Right lobe of liver (tissue), 6 donors: ENCODE measurements around the gene SHISA6. TPM values are rescaled to one million over a fixed set of nuclear protein-coding genes. Genes with fewer than 3 reads are reported as not detected.

Experiments
- ATAC-seq, 4 donors: fragments of 200-7000 bp; cut with Tn5 transposase; one replicate each; pipeline ENCODE4 v1.9.1; 2020; ENCODE audit warnings: mild to moderate bottlenecking in 4 of 4, moderate library complexity in 4 of 4
- DNase-seq, 3 donors: peaks; one replicate each; pipeline ENCODE4 v3.0.0-alpha.2; 2020
- H3K27ac ChIP-seq, 3 donors: fragments of 200-600 bp; one replicate each; pipeline ENCODE4 v1.8.0; 2022
- H3K27me3 ChIP-seq, 2 donors: fragments of 200-600 bp; one replicate each; pipeline ENCODE4 v1.8.0; 2022
- H3K36me3 ChIP-seq, 4 donors: fragments of 200-600 bp; sonication (generic) in 1 of 4; one replicate each; pipeline versions ENCODE4 v1.5.1 to v1.8.0; 2017 to 2022; ENCODE audit warnings: control low read depth in 1 of 4
- H3K4me1 ChIP-seq, 4 donors: fragments of 200-600 bp; sonication (generic) in 1 of 4; one replicate each; pipeline versions ENCODE4 v1.5.1 to v1.8.0; 2017 to 2022; ENCODE audit warnings: control low read depth in 1 of 4
- H3K4me3 ChIP-seq, 3 donors: fragments of 200-600 bp; one replicate each; pipeline ENCODE4 v1.8.0; 2022
- H3K9me3 ChIP-seq, 4 donors: fragments of 200-600 bp; sonication (generic) in 1 of 4; one replicate each; pipeline versions ENCODE4 v1.5.1 to v1.8.0; 2017 to 2022; ENCODE audit warnings: control low read depth in 1 of 4
- POLR2A ChIP-seq: fragments of 450-650 bp; IDR thresholded peaks from one replicate; pipeline ENCODE4 v1.6.1; 2017; ENCODE audit warnings: antibody characterized with exemption, mild to moderate bottlenecking
- WGBS: methylation state at CpG from one replicate; pipeline ENCODE4 v1.1.6; 2018; ENCODE audit warnings: low coverage, low lambda C conversion rate; ENCODE audit not compliant: insufficient coverage; ENCODE audit errors: missing lambda C conversion rate; 5-methylcytosine and 5-hydroxymethylcytosine counted together
- intact Hi-C, 2 donors: fragments of 100-400 bp; cut with DNase I; formaldehyde crosslinking; loops; one replicate each; pipeline versions ENCODE4 v1.11.2 to v1.14.1; 2022
- total RNA-seq, 6 experiments: library from RNA; depleted of rRNA in 2 of 6; stranded (reverse); fragments of >200 nt in 2 of 6; fragmentation: NEBNext Ultra II Directional in 3 of 6; extraction: Animal tissue kit (Norgen Biotek cat#: 25700) in 3 of 6; gene quantifications; one replicate each; pipeline versions ENCODE4 v1.1.0 to v1.2.4, GENCODE V29; 2016 to 2023
- TF ChIP-seq, protein P1 (sequence below), 4 donors: fragments of 200-600 bp in 3 of 4; fragments of 450-650 bp in 1 of 4; IDR thresholded peaks; one replicate each; pipeline versions ENCODE4 v1.5.1 to v1.8.0; 2016 to 2022; ENCODE audit warnings: antibody characterized with exemption in 4 of 4, mild to moderate bottlenecking in 2 of 4
- donor health status: DM: no; HTN: yes; CAD: no.
- donor health status: DM: no; HTN: no; CAD: no.
- donor health status: DM: no; HTN: no; CAD: no.
- donor health status: DM: no; HTN: yes; CAD: no.
- donor health status: DM: no; HTN: yes; CAD: no.

SHISA6 gene
- total RNA-seq, 6 experiments from 2014 or later: not detected

DNA sequence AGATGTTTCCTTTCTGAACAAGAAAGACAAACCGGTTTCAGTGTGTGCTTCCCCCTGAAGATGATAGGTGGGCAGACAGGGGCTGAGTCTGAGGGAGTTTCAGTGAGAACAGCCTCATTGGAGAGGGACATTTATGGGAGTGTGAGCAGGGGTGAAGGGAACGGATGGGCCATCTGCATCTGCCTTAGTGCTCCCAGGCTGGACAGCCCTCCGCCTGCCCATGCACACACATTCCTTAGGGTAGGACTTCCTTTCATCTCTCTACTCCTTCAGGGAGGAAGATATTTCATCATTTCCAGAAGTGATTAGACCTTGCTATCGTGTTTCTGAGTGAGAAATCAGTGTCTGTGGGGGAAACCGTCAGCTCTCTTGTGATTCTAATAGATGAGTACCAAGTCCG, 3.8 kb downstream of the SHISA6 start:
- Histone ChIP-seq H3K36me3 (no peaks in the 10 kb centered on the region), H3K4me1 (no peaks in the 10 kb centered on the region), H3K27ac (no peak overlapping the region), H3K4me3 (no peak overlapping the region), H3K27me3 (peaks cover 0 to 12% of the 10 kb centered on the region in 2 donors), H3K9me3 (no peaks in the 10 kb centered on the region)
- no peak for TF ChIP-seq POLR2A
- TF ChIP-seq, protein P1, sequence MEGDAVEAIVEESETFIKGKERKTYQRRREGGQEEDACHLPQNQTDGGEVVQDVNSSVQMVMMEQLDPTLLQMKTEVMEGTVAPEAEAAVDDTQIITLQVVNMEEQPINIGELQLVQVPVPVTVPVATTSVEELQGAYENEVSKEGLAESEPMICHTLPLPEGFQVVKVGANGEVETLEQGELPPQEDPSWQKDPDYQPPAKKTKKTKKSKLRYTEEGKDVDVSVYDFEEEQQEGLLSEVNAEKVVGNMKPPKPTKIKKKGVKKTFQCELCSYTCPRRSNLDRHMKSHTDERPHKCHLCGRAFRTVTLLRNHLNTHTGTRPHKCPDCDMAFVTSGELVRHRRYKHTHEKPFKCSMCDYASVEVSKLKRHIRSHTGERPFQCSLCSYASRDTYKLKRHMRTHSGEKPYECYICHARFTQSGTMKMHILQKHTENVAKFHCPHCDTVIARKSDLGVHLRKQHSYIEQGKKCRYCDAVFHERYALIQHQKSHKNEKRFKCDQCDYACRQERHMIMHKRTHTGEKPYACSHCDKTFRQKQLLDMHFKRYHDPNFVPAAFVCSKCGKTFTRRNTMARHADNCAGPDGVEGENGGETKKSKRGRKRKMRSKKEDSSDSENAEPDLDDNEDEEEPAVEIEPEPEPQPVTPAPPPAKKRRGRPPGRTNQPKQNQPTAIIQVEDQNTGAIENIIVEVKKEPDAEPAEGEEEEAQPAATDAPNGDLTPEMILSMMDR (IDR thresholded peaks at IDR 0.05): no peak
- intact Hi-C loops: no loop called here
- no peak for DNase-seq
- no peak for ATAC-seq
- 38% methylated on average over 6 of the region's 6 CpGs for WGBS

DNA sequence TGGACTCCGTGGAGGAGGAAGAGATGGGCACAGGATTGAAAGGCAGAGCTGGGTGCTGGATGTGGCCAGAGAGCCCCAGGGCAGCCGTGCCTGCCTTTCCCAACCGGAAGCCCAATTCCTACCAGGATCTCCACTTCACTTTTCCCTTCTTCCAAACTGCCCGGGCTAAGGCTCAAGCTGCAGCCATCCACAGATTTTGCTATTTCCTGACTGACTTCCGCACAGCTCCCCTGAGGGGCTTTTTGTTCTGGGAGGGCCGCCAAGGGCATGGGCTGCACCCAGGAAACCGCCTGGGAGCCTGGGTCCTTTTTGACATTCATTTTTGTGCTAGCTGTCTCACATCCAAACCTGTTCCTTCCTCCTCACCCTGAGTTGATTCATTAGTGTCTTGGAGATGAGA, 4.2 kb downstream of the SHISA6 start:
- ATAC-seq (no peak), DNase-seq (no peak)
- H3K27ac ChIP-seq: no peak overlapping the region
- intact Hi-C loops: no loop called here
- no peak for TF ChIP-seq POLR2A
- TF ChIP-seq, protein P1 (IDR thresholded peaks at IDR 0.05): no peak
- 36% methylated on average over 7 of the region's 7 CpGs for WGBS
- H3K9me3 ChIP-seq: no peaks in the 10 kb centered on the region
- H3K4me1 ChIP-seq: no peaks in the 10 kb centered on the region
- no peaks in the 10 kb centered on the region for H3K36me3 ChIP-seq
- peaks cover 0 to 8% of the 10 kb centered on the region in 2 donors for H3K27me3 ChIP-seq
- H3K4me3 ChIP-seq: no peak overlapping the region

DNA sequence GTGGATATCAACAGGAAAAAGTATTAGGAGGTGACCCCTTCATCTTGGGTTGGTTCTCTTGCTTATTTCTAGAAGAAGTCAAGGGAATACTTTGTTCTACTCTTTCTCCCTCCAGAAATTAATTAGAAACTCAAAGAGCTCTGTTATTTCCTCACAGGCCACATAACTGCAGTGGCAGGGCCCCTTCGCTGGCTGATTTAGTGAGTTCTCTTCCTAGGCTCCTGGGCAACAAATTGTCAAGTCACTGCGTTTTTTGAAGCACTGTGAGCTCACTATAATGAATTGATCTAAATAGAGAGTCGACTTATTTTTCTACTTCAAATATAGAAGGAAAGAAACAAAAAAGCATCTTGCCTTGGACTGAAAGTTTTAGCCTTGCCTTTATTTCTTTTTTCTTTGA, 4.8 kb downstream of the SHISA6 start:
- intact Hi-C loops: no loop called here
- no peak overlapping the region for H3K27ac ChIP-seq
- ATAC-seq: no peak
- no peak overlapping the region for H3K4me3 ChIP-seq
- 56% methylated on average over 3 of the region's 3 CpGs for WGBS
- no peaks in the 10 kb centered on the region for H3K4me1 ChIP-seq
- no peaks in the 10 kb centered on the region for H3K9me3 ChIP-seq
- peaks cover 0 to 6% of the 10 kb centered on the region in 2 donors for H3K27me3 ChIP-seq
- H3K36me3 ChIP-seq: no peaks in the 10 kb centered on the region
- TF ChIP-seq, protein P1 (IDR thresholded peaks at IDR 0.05): no peak
- no peak for TF ChIP-seq POLR2A
- DNase-seq: no peak

DNA sequence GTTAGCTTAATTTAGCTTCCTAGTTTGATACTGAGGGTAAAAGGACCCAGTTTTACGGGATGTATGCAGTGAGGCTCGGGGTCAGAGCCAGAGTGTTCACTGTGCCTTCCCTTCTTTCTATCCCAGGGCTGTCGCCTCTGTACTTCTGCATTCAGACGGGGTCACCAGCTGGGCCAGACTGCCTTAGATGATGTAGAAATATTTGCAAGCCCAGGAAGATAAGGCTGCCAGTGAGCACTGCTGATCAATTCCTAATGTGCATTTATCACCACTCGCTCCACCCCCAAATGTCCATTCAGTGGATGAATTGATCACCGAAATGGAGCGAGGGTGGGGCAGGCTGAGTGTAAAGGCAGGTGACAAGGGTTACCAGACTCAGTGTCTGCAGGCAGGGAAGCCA, 9.1 kb downstream of the SHISA6 start:
- H3K27me3 ChIP-seq: peaks cover 0 to 2% of the 10 kb centered on the region in 2 donors
- H3K9me3 ChIP-seq: no peaks in the 10 kb centered on the region
- H3K27ac ChIP-seq: no peak overlapping the region
- no peaks in the 10 kb centered on the region for H3K36me3 ChIP-seq
- TF ChIP-seq POLR2A: no peak
- TF ChIP-seq, protein P1 (IDR thresholded peaks at IDR 0.05): no peak
- DNase-seq: no peak
- intact Hi-C loops: no loop called here
- no peak overlapping the region for H3K4me3 ChIP-seq
- no peak for ATAC-seq
- WGBS: 23% methylated on average over 7 of the region's 7 CpGs
- H3K4me1 ChIP-seq: no peaks in the 10 kb centered on the region

DNA sequence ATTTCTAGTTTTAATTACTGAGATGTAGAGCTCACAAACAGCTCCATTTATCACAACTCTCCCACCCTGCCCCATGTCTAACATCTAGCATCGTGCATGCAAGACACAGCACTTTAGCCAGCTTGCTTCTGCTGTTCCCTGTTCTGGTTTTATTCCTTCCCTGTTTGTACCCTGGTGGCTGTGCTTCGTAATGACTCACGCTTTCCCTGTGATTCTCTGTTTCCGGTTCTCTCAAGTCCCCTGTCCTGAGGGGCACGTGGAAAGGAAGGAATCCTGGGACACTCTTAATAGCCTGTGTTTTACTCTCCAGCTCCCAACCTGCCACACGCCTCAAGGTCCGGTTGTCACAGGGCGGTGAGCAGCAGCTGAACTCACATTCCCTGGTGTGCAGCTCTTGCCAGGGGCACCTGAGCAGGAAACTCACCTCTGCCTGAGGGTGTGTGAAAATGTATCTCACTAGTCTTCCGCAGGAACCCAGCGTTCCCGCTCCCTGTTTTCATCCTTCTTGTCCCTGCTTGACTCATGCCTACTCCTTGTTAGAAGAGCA, 10.6 kb downstream of the SHISA6 start:
- intact Hi-C loops: no loop called here
- DNase-seq (no peak), ATAC-seq (no peak)
- WGBS: 42% methylated on average over 11 of the region's 11 CpGs
- Histone ChIP-seq H3K9me3 (no peaks in the 10 kb centered on the region), H3K4me3 (no peak overlapping the region), H3K27ac (no peak overlapping the region), H3K36me3 (no peaks in the 10 kb centered on the region), H3K4me1 (no peaks in the 10 kb centered on the region), H3K27me3 (no peaks in the 10 kb centered on the region)
- TF ChIP-seq POLR2A: no peak
- TF ChIP-seq, protein P1 (IDR thresholded peaks at IDR 0.05): no peak
